ENCODE data around the gene LMNTD1.

LMNTD1 gene

DNA sequence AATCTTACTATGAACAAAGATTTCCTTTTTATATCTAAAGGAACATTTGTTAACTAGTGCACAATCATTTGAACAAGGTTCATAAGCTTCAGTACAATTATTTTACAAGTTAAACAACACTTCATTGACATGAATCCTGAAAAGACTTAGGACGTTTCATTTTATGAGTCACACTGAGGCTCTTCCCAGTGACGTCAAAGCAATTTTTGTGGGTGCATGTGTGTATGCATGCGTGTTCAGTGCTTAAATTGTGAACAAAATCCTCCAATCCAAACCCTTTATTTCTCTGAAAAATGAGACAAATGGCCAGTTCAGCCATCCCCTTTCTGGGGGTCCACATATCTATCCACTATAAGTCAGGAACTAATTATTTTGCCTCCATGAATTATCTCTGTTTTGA is 2.9 kb downstream of the LMNTD1 start:
- no peak for DNase-seq

DNA sequence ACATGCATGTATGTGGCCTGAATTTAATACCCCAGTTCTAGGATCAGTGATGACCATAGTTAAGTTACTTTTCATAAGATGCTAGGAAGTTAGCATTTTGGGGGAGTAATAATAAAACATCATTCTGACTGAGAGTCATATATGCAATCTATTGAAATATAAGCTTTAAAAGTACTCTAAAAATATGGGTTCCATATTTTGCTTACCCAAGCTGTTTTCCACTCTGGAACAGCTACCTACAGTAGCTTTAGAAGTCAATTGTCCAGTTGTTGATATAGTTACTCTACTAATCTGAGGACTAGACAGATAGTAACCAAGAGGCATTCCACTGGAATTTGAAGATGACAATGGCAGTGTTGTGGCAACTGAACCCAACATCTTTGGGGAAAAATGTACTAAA is 4.0 kb downstream of the LMNTD1 start:
- DNase-seq, result no peak

DNA sequence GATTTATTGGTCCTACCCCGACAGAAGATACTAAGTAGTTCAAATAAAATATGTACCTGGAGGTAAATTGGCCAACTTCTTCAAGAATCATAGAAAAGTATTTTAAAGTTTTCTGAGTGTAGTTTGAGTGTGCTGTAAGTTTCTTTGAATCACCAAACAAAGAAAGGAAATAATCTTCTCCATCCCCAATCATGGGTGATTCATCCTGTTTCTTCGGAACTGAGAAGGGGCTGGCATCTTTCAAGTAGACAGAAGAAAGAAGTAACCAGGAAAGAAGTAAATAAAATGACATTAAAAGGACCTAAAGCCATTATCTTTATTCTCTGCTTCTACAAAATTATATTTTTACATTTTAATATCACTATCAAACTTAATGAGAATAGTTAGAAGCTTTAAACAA is 6.8 kb downstream of the LMNTD1 start:
- no peak for DNase-seq

DNA sequence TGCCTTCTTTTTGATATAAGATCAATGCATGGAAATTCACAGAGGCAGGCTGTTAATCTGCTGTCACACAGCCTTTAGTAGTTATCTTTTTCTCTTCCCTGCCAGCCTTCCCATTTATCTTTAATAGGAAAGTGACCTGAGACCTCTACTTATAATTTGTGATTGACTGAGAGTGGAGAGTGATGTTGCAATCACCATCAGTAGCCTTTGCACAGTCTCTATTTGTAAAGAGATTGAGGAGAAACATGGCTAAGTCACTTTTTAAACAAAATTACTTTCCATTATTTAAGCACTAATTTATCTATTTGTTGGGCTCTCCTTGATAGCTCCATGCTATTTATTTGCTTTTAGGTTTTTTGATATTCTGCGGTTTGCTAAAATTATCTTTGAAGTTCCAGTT is 19.9 kb downstream of the LMNTD1 start:
- DNase-seq, result no peak

DNA sequence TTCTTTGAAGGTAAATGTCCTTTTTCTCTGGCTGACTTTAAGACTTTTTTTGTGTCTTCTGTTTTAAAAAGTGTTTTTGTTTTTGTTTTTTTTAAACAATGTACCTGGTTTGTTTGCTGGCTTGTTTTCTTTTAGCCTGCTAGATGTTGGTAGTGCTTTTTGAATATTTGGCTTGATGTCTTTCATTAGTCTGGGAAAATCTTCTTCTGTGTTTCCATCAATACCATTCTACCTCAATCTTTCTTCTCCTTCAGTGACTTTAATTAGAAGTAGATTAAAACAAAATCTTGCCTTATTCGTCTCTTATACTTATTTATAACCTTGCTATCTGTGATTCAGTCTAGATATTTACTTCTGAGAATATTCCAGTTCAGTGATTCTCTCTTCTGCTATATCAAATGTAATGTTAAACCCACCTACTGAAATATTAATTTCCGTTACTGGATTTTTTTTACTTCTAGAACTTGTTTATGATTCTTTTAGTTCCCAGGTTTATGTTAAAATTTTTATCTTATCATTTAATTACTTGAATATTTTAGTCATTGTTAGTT is 21.5 kb downstream of the LMNTD1 start:
- no peak for DNase-seq

DNA sequence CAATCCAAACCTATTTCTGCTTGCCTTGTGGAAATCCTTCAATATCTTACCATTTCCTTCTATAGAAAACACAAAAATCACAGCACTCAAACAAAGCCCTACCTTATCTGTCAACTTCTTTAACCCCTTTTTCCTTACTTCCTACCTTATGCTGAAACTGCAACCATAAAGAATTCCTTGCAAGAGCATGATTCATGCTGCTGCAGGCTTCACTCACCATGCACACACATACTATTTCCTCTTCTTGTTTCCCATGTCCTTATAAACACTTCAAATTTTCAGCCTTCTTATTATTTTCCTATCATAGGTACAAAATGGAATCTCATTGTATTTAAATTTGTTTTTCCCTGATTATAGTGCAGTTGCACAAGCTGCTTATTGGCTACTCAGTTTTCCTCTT is 23.3 kb downstream of the LMNTD1 start:
- DNase-seq, result no peak

DNA sequence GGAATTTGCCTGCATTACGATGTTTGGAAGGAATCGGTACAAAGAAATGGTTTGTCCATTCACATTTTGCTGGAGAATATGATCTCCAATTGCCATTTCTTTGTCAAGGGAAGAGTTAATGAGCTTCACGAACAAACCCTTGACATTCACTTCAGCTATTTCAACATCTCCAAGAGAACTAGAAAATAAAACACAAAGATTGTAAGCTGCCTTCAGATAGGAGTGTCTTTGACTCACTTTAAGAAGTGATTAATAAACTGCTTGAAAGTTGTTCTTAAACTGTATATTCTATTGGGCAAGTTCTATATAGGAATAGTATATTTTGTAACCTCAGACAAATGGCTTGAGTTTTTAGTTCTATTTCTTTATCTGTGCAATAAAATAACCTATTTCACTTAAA is 26.3 kb downstream of the LMNTD1 start:
- DNase-seq, result no peak

DNA sequence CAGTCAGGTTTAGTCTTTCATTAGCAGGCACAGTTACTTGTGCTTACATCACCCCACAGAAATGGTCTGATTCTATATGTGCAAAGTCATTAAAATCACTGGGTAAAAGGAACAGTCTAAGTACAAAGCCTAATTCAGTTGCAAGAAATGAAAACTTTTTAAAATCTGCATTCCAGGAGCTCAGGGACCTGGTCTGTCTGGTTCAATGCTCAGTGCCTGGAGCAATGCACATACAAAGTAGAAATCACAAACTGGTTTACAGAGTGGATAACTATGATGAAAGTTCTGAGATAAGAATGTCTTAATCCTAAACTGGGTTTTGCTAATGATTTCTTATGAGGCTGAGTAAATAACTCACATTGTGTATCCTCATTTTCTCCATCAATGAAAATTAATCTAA is 28.7 kb downstream of the LMNTD1 start:
- no peak for DNase-seq

DNA sequence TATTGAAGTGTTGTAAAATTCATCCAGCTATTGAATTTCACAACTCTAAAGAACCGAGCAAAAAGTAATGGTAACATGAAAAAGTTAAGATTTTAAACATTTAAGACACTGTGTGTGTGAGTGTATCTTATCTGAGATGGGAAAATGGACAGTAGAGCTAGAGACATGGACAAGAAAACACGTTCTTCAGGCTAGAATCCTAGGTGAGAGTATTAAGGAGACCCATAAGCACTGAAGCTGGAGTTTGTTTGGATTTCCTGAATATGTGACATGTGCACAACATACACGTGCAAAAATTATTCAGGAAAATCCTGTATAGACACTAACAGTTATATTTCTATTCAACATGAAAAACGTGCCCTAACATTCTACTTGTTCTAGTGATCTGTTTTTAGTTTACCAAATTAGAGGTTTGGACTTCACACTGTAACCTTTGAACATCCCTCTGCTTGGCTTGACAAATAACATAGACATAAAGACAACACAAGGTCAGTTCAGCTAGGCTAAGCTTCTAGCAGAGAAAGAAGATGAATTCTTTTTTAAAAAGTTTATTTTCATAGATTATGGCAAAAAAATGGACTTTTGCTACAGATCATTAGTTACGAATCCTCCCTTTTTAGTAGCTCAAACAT is 31.3 kb downstream of the LMNTD1 start:
- no peak for DNase-seq

DNA sequence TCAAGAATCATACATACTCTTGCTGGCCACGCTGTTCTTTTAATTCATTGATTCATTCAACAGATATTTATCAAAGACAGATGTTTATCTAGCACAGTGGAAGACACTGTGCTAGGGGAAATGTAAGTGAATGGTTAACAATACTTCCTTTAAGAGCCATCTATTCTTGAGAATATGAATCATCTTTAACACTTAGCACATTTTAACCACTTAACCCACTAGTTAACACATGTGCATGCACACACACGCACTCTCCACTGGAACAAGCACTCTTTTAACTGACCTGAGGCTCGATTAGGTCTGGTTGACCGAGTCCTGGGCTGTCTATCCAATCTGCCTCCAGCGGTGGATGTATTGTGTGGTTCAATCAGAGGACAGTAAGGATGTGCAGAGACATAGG is 34.6 kb downstream of the LMNTD1 start:
- DNase-seq, result peak; percentile 26

DNA sequence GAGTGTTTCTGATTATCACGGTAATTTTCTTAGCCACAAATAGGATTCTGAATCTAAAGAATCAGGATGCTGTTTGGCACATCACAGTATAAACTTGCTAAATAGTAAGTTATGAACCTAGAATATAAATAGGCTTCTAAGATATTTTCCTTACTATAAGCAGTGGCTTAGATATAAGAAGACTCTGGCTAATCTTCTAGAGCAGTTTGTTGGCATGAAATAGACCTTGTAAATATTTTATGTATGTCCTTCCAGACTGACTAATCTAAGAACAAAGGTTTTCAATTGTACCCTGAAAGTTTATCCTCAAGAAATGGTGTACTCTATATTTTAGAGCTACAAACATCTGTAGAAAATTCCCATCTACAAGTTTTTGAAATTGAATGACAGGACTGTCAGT is 48.3 kb downstream of the LMNTD1 start:
- no peak for DNase-seq

DNA sequence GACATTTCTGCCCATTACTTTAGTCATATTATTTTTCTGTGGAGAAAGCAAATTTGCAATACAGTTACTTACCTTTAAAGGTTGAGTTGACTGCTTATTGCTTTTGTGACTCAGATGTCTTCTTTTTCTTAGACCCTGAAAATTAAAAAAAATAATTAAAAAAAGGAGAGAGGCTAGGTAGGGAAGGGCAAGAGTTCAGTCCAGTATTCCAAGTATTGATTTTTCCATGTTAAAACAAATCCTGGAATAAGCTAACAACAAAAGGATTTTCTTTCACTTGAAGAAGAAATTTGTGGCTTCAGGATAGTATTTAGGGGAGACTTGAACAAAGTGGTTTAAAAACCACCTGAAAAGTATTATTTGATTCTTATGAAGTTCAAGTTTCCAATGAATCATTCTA is 49.4 kb downstream of the LMNTD1 start:
- DNase-seq, result no peak

DNA sequence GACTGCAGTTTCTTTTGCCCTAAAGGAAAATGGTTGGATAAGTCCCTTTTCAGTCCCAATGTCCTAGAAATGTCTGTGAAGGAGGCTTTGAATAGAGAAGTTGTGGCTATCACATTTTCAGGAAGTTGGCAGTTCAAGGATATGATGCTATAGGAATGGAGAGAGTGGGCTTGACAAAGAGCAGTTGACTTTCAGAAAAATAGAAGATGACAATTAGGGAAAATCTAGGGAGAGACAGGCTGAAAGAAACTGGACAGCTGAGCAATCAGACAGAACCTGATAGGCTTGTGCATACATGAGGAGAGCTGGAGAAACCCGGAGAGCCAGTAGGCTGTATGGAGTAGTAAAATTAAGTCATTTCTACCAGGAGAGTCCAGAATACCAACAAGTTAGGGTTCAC is 50.5 kb downstream of the LMNTD1 start:
- no peak for DNase-seq

DNA sequence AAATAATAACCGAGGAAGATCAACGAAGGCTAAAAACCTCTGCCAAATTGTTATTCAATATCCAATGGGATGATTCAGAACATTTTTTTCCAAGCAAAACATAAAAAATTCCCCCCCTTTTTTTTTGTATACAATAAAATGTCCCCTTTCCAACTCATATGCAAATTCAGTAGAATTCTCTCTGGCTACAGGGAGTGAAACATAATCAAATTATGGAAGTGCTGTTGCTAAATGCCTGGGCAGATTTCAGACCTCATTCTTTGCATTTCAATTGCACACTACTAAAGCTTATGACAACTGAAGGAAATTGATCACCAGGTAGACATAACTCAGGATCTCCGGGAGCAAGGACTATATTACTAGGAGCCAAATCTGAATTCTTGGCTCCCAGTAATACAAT is 51.0 kb downstream of the LMNTD1 start:
- DNase-seq, result no peak

DNA sequence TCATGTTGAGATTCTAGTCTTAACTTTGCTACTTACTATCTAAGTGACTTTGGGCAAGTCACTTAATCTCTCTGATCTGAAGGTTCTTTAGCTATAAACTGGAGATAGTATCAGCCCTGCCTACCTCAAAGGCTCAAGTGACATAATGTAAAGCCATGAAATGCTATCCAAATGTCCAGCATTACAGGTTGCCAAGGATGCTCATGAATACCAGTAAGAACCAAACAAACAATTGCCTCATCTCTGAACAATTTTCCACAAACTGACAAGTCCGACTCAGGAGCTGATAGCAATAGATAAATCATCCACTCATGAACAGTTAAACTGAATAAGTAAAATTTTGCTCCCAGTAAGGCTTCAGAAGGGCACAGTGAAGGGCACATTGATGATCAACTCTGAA is 51.5 kb downstream of the LMNTD1 start:
- DNase-seq, result no peak

DNA sequence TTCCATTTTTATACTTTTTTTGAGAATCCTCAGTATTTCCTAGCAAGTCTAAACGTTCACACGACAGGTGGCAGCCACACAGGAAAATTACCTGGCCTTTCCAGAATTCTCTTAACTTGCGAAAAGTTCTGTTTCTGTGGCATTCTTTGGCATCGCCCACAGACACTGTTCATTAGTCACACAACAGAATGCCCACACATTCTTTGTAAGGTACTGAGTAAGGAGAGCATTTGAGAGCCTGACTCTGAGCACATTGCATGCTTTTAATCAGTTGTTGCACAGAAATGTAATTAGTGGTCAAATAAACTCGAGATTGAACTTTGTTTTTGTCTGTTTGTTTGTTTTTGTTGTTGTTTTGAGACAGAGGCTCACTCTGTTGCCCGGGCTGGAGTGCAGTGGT is 52.4 kb downstream of the LMNTD1 start:
- no peak for DNase-seq

DNA sequence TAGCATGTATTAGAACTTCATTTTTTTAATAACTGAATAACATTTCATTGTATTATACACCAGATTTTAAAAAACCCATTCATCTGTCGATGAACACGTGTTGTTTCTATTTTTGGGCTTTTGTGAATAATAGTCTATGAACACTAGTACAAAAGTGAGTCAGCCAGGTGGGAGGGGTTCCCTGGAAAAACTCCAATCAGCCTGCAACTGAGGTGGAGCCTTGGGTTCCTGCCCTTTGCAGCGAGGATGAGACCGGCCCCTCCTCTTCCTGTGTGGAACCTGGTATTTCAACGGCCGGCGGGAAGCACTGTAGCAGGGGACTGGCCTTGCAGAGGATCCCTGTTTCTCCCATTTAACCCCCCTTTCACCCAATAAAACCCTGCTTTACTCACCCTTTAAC is 56.1 kb downstream of the LMNTD1 start:
- no peak for DNase-seq

DNA sequence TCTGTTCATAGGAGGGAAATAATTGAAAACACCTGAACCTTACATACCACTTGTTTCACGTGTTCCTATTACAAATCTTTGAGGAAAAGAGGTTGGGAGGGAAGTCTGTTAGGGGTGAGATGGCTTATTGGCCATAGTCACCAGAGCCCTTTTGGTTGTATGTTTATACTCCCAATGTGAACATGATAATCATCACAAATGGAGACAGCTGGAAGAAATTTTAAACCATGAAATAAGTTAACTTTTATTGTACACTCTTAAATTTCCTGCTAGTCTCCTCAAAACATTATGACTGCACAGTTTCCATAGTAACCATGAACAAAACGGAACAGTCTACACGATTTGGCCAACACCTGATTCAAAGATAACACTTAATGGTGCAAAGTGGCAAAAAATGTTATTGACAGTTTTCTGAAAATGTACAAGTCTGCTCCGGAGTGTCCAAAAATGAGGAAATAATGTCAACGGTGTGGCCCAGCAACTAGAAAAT is 56.9 kb downstream of the LMNTD1 start:
- DNase-seq, result no peak

DNA sequence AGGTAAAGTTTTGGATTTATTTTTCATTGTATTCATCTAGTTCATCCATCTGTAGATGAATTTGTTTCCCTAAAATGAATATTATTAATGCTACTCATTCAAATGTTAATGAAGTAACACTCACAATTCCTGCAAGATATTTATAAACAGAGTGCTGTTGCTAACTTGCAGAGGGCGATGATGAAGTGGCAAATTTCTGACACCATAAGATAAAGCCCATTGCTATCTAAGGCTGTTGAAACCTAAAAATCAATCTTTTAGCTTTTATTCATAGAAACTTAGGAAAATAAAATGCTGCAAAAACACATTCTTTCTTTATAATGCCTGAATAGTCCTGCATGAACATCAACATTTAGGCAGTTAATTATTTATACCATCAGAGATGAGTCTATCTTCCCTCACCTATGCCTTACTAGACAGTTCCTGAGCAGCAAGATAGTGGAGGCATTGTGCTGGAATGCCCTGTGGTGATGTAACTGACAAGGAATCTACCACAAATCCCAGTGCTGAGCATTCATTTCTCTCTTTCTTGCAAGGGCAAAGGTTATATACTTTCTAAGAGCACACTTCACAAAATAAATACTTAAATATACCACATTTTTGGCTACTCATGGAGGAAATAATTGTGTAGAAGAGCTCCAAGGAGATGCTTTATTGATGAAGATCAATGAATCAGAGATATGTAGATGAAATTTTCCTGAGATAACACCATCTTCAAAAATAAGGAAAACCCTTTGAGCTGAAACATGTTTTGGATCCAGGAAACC is 57.6 kb downstream of the LMNTD1 start:
- no peak for DNase-seq

DNA sequence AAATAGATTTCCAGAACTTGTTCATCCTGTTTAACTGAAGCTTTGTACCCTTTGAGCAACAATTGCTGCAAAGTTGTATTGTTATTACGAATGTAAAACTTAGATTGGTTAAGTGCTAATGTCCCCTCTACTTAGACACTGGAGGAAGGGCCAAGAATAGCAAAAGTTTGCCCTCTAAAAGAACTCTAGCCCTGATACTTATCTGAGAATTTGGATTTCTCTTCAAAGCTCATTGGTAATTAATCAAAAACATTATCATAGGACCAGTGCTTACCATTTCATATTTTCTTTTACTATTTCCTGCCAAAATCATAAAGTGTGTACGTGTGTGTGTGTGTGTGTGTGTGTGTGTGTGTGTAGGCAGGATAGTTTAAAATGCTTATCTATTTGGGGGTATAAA is 58.2 kb downstream of the LMNTD1 start:
- no peak for DNase-seq

DNA sequence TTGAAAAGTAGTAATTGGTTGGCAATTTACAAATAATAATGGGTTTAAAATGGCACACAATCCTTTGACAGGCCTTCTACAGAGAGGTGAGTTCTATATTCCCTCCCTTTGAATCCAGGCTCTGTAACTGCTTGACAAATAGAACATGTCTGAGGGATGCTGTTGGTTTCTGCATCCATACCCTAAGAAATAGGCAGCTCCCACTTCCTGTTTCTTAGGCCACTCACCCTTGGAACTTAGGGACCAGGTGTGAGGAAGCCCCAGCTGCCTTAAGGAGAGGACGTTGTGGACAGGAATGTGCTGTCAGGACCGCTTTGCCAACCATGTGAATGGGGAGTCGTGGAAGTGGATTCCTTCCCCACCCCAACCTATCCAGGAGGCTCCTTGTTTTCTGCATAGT is 59.4 kb downstream of the LMNTD1 start:
- no peak for DNase-seq

DNA sequence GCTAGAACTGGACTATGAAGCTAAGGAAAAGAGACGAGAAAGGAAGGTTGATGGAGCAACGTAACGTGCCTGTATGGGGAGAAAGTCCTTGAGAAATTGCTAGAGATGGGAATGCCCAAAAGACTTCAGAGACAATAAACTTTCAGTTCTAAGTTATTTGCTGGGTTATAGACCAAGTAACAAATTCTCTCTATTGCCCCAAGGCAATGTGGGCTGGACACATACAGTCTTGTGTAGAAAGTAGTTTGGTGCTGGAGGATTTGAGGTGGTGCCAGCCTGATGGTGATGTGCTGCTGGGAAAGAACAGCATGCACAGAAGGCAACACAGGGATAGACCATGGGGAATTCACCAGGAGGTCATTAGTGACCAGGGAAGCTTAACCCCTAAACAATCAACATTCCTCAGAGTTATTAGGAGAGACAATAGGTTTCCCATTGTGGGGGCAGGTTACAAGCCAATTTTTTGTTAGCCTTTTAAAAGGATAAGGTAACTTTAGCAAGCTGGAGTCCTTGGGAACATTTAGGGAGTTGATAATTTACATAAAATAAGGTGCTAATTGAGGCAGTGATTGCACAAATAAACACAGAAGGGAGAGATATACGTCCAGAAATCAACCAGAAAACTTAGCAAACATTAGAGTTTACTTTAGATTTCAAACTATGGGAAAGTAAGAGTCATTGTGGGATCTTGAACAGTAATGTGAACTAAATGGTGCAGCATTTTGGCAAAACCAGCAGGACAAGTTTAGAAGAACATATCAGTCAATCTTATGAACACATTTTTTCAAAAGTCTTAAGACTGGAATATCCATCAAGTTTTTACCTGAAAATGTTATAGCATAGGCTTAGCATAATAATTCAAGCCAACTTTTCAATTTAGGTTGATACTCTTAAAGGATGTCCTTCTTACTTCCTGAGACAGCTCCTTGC is 61.4 kb downstream of the LMNTD1 start:
- no peak for DNase-seq

All from activated CD4-positive, alpha-beta T cell treated with anti-CD3 and anti-CD28 coated beads, Interleukin-2, amount 50 U/mL, for 16 hours (primary cell).